Islet precursor cell (in vitro differentiated cells): Measurements from ENCODE around the gene FAM210A.
"Not testable (repeated sequence)": the region's sequence is repeated elsewhere in the genome, so short reads cannot be mapped to it uniquely, and the experiment has no call there.

Source experiments
- DNase-seq: peaks from one replicate; pipeline ENCODE4 v3.0.0-alpha.2; 2018

The FAM210A gene

DNA sequence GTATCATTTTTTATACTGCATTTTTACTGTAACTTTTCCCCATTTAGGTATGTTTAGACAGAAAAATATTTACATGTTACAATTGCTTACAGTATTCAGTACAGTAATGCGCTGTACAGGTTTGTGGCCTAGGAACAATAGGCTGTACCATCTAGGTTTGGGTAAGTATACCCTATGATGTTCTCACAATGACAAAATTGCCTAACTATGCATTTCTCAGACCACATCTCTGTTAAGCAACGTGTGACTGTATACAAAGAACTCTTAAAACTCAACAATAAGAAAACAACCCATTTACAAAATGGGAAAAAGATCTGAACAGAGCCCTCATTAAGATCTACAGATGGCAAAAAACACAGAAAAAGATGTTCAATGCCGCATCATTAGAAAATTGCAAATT lies 29.4 kb downstream of the FAM210A start:
- DNase-seq: no peak

- DNase-seq: not testable (repeated sequence)
Observed at GRCh38 chr18:13695337-13695736, 31.0 kb downstream of the FAM210A start.

DNA sequence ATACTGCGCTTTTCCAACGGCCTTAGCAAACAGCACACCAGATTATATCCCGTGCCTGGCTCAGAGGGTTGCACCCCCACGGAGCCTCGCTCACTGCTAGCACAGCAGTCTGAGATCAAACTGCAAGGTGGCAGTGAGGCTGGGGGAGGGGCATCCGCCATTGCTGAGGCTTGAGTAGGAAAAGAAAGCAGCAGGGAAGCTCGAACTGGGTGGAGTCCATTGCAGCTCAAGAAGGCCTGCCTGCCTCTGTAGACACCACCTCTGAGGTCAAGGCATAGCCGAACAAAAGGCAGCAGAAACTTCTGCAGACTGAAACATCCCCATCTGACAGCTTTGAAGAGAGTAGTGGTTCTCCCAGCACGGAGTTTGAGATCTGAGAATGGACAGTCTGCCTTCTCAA lies 36.3 kb downstream of the FAM210A start:
- DNase-seq: not testable (repeated sequence)

DNA sequence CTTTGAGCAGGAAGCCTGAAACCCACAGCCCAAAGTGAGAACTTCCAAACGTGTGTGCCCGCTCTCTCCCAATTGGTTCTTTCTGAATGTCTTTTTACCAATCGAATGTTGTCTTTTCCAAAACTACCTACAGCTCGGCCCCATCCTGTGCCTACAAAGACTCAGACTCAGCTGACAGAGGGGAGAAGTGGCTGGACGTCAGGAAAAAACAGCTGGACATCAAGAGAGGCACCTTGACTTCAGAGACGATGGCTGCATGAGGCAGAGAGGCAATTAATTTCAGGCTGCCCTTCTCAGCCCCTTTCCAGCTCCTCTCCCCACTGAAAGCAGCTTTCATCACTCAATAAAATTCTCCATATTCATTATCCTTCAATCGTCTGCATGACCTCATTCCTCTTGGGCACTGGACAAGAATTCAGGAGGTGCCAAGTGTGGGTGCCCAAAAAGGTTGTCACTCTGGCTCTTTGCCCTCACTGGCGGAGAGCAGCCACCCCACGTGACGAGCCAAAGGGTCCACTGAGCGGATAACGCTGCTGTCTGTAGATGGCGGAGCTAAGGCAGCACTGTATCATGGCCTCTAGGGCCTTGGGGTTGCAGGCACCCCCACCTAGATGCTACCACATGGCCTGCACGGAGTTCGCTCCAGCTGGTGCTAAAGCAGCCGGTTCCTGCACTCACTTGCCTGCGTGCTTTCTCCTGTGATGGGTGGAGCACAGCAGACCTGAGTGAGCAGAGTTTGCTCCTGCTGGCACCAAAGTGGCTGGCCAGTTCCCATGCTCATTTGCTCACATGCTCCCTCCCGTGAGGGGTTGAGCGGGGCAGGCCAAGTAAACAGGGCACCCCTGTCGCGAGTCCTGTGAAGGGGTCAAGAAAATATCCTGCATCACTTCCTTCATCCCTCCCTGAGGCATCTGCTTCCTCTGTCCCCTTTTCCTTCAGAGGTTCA lies 37.9 kb downstream of the FAM210A start:
- no peak for DNase-seq

- no peak for DNase-seq
Observed at GRCh38 chr18:13684546-13684945, 41.8 kb downstream of the FAM210A start.

DNA sequence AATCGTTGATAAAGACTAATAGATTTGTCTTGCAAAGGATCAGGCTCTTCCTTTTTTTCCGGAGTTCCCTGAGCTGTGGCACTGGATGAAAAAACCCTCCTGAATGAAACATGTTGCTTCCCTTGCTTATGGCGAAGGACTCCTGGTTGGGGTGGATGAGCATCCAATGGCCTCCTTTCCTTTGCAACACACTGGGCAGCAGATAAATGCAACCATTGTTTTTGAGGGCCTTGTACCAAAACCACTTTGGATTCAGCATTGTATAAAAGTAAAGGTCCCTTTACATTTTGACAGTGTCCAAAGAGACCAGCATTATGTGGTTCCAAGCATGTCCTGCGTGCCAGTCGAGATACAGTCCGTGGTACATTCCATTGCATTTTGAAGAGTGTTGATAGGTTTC lies 44.7 kb downstream of the FAM210A start:
- DNase-seq: no peak

DNA sequence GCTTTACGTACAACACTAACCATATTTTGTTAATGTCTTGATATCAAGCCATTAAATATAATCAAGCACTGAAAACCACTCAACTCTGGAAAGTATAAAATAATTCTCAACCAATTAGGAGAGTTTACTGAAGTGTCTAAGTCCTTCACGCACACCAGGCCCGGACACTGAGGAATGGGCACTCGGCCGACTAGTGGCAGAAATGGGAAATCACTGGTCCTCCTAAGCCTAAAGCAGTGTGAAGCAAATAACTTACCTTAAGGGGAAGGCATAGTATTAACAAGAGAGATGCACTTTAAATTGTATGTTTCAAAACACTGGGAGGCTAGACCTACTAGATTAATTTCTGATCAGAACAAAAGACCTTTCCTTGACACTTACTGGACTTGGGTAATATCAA lies 45.7 kb downstream of the FAM210A start:
- peak; percentile 64 for DNase-seq

DNA sequence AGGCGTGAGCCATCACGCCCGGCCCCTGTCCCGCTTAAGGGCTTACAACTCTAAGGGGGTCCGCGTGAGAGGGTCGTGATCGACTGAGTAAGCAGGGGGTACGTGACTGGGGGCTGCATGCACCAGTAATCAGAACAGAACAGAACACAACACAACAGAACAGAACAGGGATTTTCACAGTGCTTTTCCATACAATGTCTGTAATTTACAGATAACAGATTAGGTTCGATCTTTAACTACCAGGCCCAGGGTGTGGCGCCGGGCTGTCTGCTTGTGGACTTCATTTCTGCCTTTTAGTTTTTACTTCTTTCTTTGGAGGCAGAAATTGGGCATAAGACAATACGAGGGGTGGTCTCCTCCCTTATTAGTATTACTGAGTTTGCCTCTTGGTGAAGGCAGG lies 49.0 kb downstream of the FAM210A start:
- not testable (repeated sequence) for DNase-seq

DNA sequence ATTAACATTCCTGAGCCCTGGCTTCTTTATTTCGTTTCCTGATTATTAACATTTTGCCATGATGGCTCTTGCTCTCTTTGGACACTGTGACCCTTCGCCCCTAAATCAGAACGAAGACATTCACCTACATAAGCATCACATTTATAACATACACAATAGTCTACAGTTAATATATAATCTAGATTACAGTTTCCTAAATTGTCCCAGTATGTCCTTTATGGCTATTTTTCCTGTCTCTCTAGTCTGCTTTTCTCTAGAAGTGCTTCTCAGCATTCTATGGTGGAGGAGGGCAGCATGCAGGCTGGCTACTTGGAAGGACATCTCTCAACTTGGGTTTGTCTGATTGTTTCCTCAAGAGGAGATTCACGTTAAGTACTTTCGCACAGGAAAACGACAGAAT lies 49.9 kb downstream of the FAM210A start:
- no peak for DNase-seq

GRCh38 chr18:13672657-13673056 lies 53.7 kb downstream of the FAM210A start:
- no peak for DNase-seq

GRCh38 chr18:13661779-13662256 lies 64.5 kb downstream of the FAM210A start:
- no peak for DNase-seq

- DNase-seq: no peak
Observed at GRCh38 chr18:13661051-13661778, 65.1 kb downstream of the FAM210A start.

DNA sequence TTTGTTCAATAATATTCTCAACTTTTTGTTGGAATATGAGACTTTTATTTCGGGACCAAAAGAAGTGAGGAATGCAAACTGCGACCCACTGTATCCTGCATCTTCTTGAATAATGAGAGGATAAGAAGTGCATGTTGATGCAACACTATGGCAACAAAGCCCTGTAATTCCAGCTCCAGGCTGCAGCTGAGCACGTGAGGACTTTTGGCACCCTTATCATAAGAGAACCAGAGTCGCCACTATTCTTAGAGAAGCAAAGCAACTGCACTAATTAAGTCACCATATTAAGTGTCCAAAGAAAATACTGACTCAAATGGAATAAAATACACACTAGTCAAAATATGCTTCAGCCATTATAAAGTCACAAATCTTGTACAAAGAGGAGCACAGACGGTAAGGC lies 65.8 kb downstream of the FAM210A start:
- DNase-seq: no peak

GRCh38 chr18:13658436-13659204 lies 67.7 kb downstream of the FAM210A start:
- no peak for DNase-seq

DNA sequence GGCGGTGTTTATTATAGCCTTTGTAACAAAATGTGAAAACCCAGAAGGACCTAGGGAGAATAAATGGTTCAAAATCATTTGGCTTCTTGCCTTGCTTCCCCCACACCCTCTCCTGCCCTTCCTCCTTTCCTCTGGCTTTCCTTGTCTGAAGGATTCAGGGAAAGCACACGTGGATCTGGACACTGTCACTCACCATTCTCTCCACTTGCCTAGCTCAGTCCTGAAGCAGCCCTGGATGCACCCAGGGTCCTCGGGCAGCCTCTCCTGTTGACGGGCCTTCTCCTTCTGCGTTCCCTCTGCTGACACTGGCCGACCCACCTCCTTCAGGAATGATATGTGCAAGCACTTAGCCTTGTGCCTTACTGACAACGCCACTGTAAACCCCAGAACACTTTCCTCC lies 68.4 kb downstream of the FAM210A start:
- DNase-seq: no peak

- no peak for DNase-seq
Observed at GRCh38 chr18:13653746-13654433, 72.5 kb downstream of the FAM210A start.

GRCh38 chr18:13649397-13650390 lies 76.7 kb downstream of the FAM210A start:
- no peak for DNase-seq

- no peak for DNase-seq
Observed at GRCh38 chr18:13647761-13648160, 78.6 kb downstream of the FAM210A start.

- peak; percentile 23 for DNase-seq
Observed at GRCh38 chr18:13646633-13647032, 79.7 kb downstream of the FAM210A start.

GRCh38 chr18:13645093-13645492 lies 81.3 kb downstream of the FAM210A start:
- peak; percentile 38 for DNase-seq

DNA sequence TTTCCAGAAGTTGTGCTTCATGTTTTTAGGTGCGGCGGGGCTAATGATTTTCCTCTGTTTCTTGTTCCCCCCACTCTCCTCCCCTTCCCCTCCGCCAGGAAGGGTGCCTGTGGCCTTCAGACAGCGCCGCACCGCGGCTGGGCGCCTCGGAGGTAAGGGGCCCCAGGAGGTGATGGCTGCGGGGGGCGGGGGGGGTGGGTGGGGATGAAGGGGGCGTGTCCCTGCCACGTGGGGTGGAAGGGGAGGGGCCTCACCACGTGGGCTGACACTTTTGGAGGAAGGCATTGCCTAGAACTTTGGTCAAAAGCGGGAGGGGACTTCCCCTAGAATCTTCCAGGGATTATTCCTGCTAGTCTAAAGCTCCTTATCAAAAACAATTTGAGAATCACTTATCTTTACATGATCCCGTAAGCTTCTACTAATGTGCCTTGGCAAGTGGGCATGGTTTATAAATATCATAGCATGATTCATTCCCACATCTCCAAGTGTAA lies 83.1 kb downstream of the FAM210A start:
- peak; percentile 30 for DNase-seq
